ENCODE results near the gene PRCC.

Gene PRCC

GRCh38 chr1:156842618-156843300 lies 75.4 kb downstream of the PRCC start:
- no peak for DNase-seq (ENCODE audit: low read depth in 2 of 2)

GRCh38 chr1:156844102-156844501 lies 76.8 kb downstream of the PRCC start:
- no peak for DNase-seq (ENCODE audit: low read depth in 2 of 2)

- no peak for DNase-seq (ENCODE audit: low read depth in 2 of 2)
Measured at GRCh38 chr1:156844638-156845037, 77.3 kb downstream of the PRCC start.

GRCh38 chr1:156845055-156845952 lies 78.0 kb downstream of the PRCC start:
- DNase-seq (ENCODE audit: low read depth in 2 of 2): no peak

GRCh38 chr1:156845953-156846545 lies 78.7 kb downstream of the PRCC start:
- DNase-seq (ENCODE audit: low read depth in 2 of 2): no peak

- DNase-seq (ENCODE audit: low read depth in 2 of 2): no peak
Measured at GRCh38 chr1:156846643-156847042, 79.3 kb downstream of the PRCC start.

- no peak for DNase-seq (ENCODE audit: low read depth in 2 of 2)
Measured at GRCh38 chr1:156847591-156848460, 80.5 kb downstream of the PRCC start.

GRCh38 chr1:156848461-156849150 lies 81.3 kb downstream of the PRCC start:
- DNase-seq (ENCODE audit: low read depth in 2 of 2): peak; percentile 63 to 68

GRCh38 chr1:156849151-156849496 lies 81.8 kb downstream of the PRCC start:
- no peak for DNase-seq (ENCODE audit: low read depth in 2 of 2)

Measured in stimulated activated CD8-positive, alpha-beta memory T cell treated with anti-CD3 and anti-CD28 coated beads, Interleukin-2, amount 100 ng/mL, for 48 hours (primary cell).